ENCODE results near the gene NLRC5.

- no peak for TF ChIP-seq CTCF (IDR thresholded peaks at IDR 0.05; ENCODE audit: low read depth, low read length, poor library complexity, severe bottlenecking)
- no peak for TF ChIP-seq EZH2phosphoT487 (IDR thresholded peaks at IDR 0.05; ENCODE audit: borderline replicate concordance, low read length)
These were observed 41.8 kb upstream of the NLRC5 start for GRCh38 chr16:56947604-56947995.

All from DOHH2 (cell line).